ENCODE data around the gene DYNC2H1.

DNA sequence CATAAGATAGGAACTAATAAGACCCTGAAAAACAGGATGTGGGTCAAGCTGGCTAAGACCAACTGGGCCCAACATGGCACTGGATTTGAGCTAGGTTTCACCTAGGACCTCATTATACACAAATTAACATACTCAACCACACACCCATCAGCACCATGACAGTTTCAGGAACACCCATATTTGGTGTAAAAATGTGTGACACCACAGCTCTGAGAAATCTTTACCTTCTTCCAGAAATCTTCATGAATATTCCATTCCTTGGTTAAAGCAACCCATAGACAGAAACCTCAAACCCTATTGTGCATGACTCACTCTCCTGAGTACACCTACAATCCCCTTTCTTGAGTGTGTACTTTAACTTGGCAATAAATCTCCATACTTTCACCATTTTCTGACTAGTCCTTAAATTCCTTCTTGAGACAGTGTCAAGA is 378.8 kb downstream of the DYNC2H1 start:
- no peak for TF ChIP-seq JUN (CRISPR knock-in tag; IDR thresholded peaks at IDR 0.05)
- TF ChIP-seq SMAD3 (CRISPR knock-in tag; IDR thresholded peaks at IDR 0.05; ENCODE audit: borderline replicate concordance) = no peak
- TF ChIP-seq, protein P1, sequence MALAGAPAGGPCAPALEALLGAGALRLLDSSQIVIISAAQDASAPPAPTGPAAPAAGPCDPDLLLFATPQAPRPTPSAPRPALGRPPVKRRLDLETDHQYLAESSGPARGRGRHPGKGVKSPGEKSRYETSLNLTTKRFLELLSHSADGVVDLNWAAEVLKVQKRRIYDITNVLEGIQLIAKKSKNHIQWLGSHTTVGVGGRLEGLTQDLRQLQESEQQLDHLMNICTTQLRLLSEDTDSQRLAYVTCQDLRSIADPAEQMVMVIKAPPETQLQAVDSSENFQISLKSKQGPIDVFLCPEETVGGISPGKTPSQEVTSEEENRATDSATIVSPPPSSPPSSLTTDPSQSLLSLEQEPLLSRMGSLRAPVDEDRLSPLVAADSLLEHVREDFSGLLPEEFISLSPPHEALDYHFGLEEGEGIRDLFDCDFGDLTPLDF (CRISPR knock-in tag; IDR thresholded peaks at IDR 0.05) = no peak
- TF ChIP-seq, protein P2, sequence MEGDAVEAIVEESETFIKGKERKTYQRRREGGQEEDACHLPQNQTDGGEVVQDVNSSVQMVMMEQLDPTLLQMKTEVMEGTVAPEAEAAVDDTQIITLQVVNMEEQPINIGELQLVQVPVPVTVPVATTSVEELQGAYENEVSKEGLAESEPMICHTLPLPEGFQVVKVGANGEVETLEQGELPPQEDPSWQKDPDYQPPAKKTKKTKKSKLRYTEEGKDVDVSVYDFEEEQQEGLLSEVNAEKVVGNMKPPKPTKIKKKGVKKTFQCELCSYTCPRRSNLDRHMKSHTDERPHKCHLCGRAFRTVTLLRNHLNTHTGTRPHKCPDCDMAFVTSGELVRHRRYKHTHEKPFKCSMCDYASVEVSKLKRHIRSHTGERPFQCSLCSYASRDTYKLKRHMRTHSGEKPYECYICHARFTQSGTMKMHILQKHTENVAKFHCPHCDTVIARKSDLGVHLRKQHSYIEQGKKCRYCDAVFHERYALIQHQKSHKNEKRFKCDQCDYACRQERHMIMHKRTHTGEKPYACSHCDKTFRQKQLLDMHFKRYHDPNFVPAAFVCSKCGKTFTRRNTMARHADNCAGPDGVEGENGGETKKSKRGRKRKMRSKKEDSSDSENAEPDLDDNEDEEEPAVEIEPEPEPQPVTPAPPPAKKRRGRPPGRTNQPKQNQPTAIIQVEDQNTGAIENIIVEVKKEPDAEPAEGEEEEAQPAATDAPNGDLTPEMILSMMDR (IDR thresholded peaks at IDR 0.05) = no peak
- TF ChIP-seq, protein P3, sequence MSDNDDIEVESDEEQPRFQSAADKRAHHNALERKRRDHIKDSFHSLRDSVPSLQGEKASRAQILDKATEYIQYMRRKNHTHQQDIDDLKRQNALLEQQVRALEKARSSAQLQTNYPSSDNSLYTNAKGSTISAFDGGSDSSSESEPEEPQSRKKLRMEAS (CRISPR knock-in tag; IDR thresholded peaks at IDR 0.05) = no peak
- TF ChIP-seq, protein P4, sequence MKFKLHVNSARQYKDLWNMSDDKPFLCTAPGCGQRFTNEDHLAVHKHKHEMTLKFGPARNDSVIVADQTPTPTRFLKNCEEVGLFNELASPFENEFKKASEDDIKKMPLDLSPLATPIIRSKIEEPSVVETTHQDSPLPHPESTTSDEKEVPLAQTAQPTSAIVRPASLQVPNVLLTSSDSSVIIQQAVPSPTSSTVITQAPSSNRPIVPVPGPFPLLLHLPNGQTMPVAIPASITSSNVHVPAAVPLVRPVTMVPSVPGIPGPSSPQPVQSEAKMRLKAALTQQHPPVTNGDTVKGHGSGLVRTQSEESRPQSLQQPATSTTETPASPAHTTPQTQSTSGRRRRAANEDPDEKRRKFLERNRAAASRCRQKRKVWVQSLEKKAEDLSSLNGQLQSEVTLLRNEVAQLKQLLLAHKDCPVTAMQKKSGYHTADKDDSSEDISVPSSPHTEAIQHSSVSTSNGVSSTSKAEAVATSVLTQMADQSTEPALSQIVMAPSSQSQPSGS (CRISPR knock-in tag; IDR thresholded peaks at IDR 0.05; ENCODE audit: borderline replicate concordance, low read depth) = no peak
- no peak for TF ChIP-seq FOXP1 (CRISPR knock-in tag; IDR thresholded peaks at IDR 0.05; ENCODE audit: borderline replicate concordance)
- no peak for TF ChIP-seq IRF1 (CRISPR knock-in tag; IDR thresholded peaks at IDR 0.05)
- TF ChIP-seq SP1 (CRISPR knock-in tag; conservative IDR thresholded peaks at IDR 0.05) = no peak
- no peak for TF ChIP-seq CBFB (CRISPR knock-in tag; IDR thresholded peaks at IDR 0.05; ENCODE audit: low read depth)

All from WTC11 (cell line).